ENCODE results near the gene CNTN6. TPM values are rescaled to one million over a fixed set of nuclear protein-coding genes. Genes with fewer than 3 reads are reported as not detected.

Gene CNTN6
- total RNA-seq, 4 donors from 2014 or later: not detected

DNA sequence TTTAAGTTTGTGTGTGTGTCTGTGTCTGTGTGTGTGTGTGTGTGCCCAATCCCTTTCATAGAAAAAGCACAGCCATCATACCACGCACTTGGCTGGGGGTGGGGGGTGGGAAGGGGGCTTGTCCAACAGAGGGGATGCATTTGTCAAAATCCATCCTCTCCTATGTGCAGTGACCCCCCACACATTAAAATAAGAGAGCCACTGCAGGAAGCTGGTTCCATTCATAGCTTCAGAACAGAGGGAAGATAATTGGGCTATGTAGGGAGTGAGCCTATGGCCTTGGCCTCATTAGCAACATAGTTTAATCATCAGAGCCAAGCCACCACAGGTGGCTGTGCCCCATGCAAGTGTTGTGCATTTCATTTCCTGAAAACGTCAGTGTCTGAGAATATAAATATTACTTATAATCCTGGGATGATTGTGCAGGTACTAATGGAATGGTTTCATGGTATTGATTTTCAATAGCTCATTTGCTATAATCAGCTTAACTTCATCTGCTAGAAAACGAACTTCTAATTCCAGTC, 330.8 kb downstream of the CNTN6 start:
- H3K27me3 ChIP-seq: no peaks in the 10 kb centered on the region
- H3K9me3 ChIP-seq: no peaks in the 10 kb centered on the region
- H3K4me1 ChIP-seq: no peaks in the 10 kb centered on the region
- H3K27ac ChIP-seq: no peak overlapping the region
- in situ Hi-C loops (cut with MboI; ENCODE audit: low sequenced_read_pairs in 4 of 4) (no loop called here), intact Hi-C loops (cut with DNase I; ENCODE audit: low total_unique reads) (no loop called here)
- TF ChIP-seq, protein P1, sequence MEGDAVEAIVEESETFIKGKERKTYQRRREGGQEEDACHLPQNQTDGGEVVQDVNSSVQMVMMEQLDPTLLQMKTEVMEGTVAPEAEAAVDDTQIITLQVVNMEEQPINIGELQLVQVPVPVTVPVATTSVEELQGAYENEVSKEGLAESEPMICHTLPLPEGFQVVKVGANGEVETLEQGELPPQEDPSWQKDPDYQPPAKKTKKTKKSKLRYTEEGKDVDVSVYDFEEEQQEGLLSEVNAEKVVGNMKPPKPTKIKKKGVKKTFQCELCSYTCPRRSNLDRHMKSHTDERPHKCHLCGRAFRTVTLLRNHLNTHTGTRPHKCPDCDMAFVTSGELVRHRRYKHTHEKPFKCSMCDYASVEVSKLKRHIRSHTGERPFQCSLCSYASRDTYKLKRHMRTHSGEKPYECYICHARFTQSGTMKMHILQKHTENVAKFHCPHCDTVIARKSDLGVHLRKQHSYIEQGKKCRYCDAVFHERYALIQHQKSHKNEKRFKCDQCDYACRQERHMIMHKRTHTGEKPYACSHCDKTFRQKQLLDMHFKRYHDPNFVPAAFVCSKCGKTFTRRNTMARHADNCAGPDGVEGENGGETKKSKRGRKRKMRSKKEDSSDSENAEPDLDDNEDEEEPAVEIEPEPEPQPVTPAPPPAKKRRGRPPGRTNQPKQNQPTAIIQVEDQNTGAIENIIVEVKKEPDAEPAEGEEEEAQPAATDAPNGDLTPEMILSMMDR (IDR thresholded peaks at IDR 0.05 in 4 of 5, conservative IDR thresholded peaks at IDR 0.05 in 1 of 5): no peak
- no peak for TF ChIP-seq POLR2A (IDR thresholded peaks at IDR 0.05)
- no peak for ATAC-seq
- no peak overlapping the region for H3K4me3 ChIP-seq
- H3K36me3 ChIP-seq: no peaks in the 10 kb centered on the region
- no peak for DNase-seq

DNA sequence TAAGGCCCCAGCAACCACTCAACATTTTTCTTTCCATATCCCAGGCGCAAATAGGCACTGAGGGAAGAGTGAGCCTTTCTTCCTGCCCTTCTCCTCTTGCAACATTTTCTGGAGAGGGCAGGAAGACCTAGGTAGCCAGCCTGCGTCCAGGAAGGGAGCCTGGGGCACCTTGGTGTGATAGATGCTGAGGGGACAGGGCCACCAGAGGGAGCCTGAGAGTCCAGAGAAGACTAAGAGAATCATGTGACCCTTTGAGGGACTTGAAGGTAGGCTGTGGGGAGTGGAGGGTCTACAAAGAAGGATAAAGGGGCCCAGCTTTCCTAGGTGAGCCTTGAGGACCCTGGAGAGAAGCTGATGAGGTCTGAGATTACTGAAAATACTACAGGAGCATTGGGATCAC, 346.6 kb downstream of the CNTN6 start:
- no peaks in the 10 kb centered on the region for H3K27me3 ChIP-seq
- intact Hi-C loops (cut with DNase I; ENCODE audit: low total_unique reads) (no loop called here), in situ Hi-C loops (cut with MboI; ENCODE audit: low sequenced_read_pairs in 4 of 4) (no loop called here)
- DNase-seq: no peak
- no peaks in the 10 kb centered on the region for H3K36me3 ChIP-seq
- H3K27ac ChIP-seq: no peak overlapping the region
- no peaks in the 10 kb centered on the region for H3K4me1 ChIP-seq
- H3K4me3 ChIP-seq: no peak overlapping the region
- TF ChIP-seq, protein P1 (IDR thresholded peaks at IDR 0.05 in 4 of 5, conservative IDR thresholded peaks at IDR 0.05 in 1 of 5): no peak
- no peak for TF ChIP-seq POLR2A (IDR thresholded peaks at IDR 0.05)
- ATAC-seq: no peak
- no peaks in the 10 kb centered on the region for H3K9me3 ChIP-seq

DNA sequence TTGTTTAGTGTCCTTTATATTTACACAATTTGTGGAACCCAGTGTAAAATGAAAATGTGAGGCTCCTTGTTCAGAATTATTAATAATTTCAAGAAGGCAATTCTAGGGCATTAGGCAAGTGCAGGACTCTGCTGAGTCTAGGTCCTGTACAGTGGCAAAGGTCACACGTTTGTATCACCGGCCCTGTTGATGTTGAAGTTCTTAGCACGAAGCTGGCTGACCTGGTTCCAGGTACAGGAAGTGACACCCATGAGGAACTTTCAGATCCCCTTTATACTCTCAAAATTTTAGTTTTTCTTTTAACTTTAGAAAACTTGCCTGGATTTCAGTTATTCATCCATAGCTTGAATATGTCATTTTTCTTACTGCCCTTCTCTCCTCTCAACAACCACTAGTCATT, 349.4 kb downstream of the CNTN6 start:
- in situ Hi-C loops (cut with MboI; ENCODE audit: low sequenced_read_pairs in 4 of 4): no loop called here
- DNase-seq: no peak
- intact Hi-C loops (cut with DNase I; ENCODE audit: low total_unique reads): no loop called here
- no peaks in the 10 kb centered on the region for H3K36me3 ChIP-seq
- no peak for TF ChIP-seq POLR2A (IDR thresholded peaks at IDR 0.05)
- TF ChIP-seq, protein P1 (IDR thresholded peaks at IDR 0.05 in 4 of 5, conservative IDR thresholded peaks at IDR 0.05 in 1 of 5): no peak
- H3K4me3 ChIP-seq: no peak overlapping the region
- no peaks in the 10 kb centered on the region for H3K9me3 ChIP-seq
- no peaks in the 10 kb centered on the region for H3K4me1 ChIP-seq
- no peak for ATAC-seq
- no peak overlapping the region for H3K27ac ChIP-seq
- H3K27me3 ChIP-seq: no peaks in the 10 kb centered on the region

DNA sequence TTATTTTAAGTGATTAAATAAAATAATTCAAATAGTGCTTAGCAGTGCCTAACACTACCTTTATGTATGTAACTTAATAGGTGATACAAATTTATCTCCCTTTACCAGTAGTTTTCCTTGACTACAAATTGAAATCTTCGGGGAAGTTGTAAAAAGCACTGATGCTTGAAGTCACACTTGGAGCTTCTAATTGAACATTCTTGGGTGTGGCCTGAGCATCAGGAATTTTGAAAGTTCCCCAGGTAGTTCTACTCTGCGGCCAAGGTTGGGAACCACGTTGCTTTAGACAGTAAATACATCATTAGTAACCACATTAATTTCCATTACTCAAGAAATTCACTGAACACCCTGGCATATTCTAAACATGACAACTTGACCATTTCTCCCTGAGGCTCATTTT, 351.4 kb downstream of the CNTN6 start:
- intact Hi-C loops (cut with DNase I; ENCODE audit: low total_unique reads): no loop called here
- H3K4me1 ChIP-seq: no peaks in the 10 kb centered on the region
- DNase-seq: no peak
- in situ Hi-C loops (cut with MboI; ENCODE audit: low sequenced_read_pairs in 4 of 4): no loop called here
- ATAC-seq: no peak
- H3K4me3 ChIP-seq: no peak overlapping the region
- no peaks in the 10 kb centered on the region for H3K27me3 ChIP-seq
- H3K9me3 ChIP-seq: no peaks in the 10 kb centered on the region
- no peaks in the 10 kb centered on the region for H3K36me3 ChIP-seq
- no peak overlapping the region for H3K27ac ChIP-seq
- TF ChIP-seq, protein P1 (IDR thresholded peaks at IDR 0.05 in 4 of 5, conservative IDR thresholded peaks at IDR 0.05 in 1 of 5): no peak
- TF ChIP-seq POLR2A (IDR thresholded peaks at IDR 0.05): no peak

DNA sequence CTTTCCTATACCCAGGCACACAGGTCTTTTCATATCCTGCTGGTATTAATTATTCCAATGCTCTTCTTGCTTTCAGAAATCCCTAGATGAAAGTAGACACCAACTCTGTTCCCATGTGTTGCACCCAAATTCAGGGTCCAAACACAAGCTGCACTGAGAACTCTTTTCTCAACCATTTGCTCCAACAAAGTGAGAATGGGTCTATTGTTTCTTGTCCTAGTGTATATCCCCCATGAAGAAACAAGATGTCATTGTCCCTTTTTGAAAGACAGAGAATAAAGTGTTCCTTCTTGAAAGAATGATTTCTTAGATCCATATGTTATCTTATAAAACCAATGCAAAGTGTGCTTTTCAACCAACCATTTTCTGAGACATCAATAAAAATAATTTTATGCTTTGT, 353.7 kb downstream of the CNTN6 start:
- Histone ChIP-seq H3K27me3 (no peaks in the 10 kb centered on the region), H3K4me3 (no peak overlapping the region), H3K4me1 (no peaks in the 10 kb centered on the region), H3K36me3 (no peaks in the 10 kb centered on the region), H3K27ac (no peak overlapping the region), H3K9me3 (no peaks in the 10 kb centered on the region)
- TF ChIP-seq, protein P1 (IDR thresholded peaks at IDR 0.05 in 4 of 5, conservative IDR thresholded peaks at IDR 0.05 in 1 of 5): no peak
- no peak for TF ChIP-seq POLR2A (IDR thresholded peaks at IDR 0.05)
- intact Hi-C loops (cut with DNase I; ENCODE audit: low total_unique reads) (no loop called here), in situ Hi-C loops (cut with MboI; ENCODE audit: low sequenced_read_pairs in 4 of 4) (no loop called here)
- DNase-seq (no peak), ATAC-seq (no peak)

All from gastrocnemius medialis (tissue), 4 donors.